ENCODE measurements around the gene PLET1.
"Not testable (repeated sequence)": the region's sequence is repeated elsewhere in the genome, so short reads cannot be mapped to it uniquely, and the experiment has no call there.

The PLET1 gene

GRCh38 chr11:112211536-112211935, 49.1 kb downstream of the PLET1 start:
- peak; percentile 42 for DNase-seq (ENCODE audit: low spot score)

- DNase-seq (ENCODE audit: low spot score), result no peak
Measured at GRCh38 chr11:112210890-112211289, 49.8 kb downstream of the PLET1 start.

GRCh38 chr11:112206071-112206470, 54.6 kb downstream of the PLET1 start:
- no peak for DNase-seq (ENCODE audit: low spot score)

- no peak for DNase-seq (ENCODE audit: low spot score)
Measured at GRCh38 chr11:112200252-112200651, 60.4 kb downstream of the PLET1 start.

- not testable (repeated sequence) for DNase-seq (ENCODE audit: low spot score)
Measured at GRCh38 chr11:112199101-112199500, 61.6 kb downstream of the PLET1 start.
